ENCODE data around the gene ST7. TPM values are rescaled to one million over a fixed set of nuclear protein-coding genes. Genes with fewer than 3 reads are reported as not detected.

ST7 gene
- total and polyA plus RNA-seq, 2 of the 13 experiments (the other 11 are each of a cell fraction or from before 2014, with no cell fraction given) = 17.3 to 23.5 TPM

DNA sequence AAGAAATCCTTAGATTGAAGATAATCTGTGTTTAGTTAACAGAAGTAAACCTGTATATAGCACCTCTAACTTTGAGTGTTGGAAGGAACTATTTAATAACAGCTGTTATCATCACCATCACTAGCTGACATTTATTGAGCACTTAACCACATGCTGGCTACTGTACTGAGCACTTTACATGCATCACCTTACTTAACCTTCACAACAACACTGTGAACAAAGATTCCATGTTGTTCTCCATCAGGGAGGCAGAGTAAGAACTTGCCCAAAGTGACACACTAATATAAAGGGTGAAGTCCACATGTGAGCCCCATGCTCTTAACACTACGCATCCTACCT is 182.2 kb downstream of the ST7 start (continued):
- TF ChIP-seq, protein P1, sequence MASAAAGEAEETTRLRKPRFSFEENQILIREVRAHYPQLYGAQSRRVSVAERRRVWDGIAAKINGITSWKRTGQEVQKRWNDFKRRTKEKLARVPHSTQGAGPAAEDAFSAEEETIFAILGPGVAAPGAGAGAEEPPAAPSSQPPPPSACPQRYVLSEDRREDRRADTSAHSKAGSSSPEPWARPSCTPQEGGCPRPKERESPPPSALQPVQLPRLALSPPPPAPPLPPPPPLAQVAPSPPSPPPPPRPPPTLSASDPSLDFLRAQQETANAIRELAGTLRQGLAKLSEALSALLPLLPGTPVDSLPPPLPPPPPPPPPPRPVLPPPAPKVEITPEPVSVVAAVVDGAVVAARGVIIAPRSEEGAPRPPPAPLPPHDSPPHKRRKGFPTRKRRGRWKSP (CRISPR knock-in tag; IDR thresholded peaks at IDR 0.05) = no peak
- no peak for TF ChIP-seq ZNF326 (CRISPR knock-in tag; IDR thresholded peaks at IDR 0.05; ENCODE audit: borderline replicate concordance)
- TF ChIP-seq ZNF101 (CRISPR knock-in tag; IDR thresholded peaks at IDR 0.05; ENCODE audit: borderline replicate concordance, low read depth) = no peak
- TF ChIP-seq, protein P2, sequence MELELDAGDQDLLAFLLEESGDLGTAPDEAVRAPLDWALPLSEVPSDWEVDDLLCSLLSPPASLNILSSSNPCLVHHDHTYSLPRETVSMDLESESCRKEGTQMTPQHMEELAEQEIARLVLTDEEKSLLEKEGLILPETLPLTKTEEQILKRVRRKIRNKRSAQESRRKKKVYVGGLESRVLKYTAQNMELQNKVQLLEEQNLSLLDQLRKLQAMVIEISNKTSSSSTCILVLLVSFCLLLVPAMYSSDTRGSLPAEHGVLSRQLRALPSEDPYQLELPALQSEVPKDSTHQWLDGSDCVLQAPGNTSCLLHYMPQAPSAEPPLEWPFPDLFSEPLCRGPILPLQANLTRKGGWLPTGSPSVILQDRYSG (CRISPR knock-in tag; IDR thresholded peaks at IDR 0.05) = no peak
- TF ChIP-seq, protein P3, sequence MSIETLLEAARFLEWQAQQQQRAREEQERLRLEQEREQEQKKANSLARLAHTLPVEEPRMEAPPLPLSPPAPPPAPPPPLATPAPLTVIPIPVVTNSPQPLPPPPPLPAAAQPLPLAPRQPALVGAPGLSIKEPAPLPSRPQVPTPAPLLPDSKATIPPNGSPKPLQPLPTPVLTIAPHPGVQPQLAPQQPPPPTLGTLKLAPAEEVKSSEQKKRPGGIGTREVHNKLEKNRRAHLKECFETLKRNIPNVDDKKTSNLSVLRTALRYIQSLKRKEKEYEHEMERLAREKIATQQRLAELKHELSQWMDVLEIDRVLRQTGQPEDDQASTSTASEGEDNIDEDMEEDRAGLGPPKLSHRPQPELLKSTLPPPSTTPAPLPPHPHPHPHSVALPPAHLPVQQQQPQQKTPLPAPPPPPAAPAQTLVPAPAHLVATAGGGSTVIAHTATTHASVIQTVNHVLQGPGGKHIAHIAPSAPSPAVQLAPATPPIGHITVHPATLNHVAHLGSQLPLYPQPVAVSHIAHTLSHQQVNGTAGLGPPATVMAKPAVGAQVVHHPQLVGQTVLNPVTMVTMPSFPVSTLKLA (IDR thresholded peaks at IDR 0.05) = no peak
- TF ChIP-seq, protein P4, sequence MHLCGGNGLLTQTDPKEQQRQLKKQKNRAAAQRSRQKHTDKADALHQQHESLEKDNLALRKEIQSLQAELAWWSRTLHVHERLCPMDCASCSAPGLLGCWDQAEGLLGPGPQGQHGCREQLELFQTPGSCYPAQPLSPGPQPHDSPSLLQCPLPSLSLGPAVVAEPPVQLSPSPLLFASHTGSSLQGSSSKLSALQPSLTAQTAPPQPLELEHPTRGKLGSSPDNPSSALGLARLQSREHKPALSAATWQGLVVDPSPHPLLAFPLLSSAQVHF (CRISPR knock-in tag; IDR thresholded peaks at IDR 0.05) = no peak

DNA sequence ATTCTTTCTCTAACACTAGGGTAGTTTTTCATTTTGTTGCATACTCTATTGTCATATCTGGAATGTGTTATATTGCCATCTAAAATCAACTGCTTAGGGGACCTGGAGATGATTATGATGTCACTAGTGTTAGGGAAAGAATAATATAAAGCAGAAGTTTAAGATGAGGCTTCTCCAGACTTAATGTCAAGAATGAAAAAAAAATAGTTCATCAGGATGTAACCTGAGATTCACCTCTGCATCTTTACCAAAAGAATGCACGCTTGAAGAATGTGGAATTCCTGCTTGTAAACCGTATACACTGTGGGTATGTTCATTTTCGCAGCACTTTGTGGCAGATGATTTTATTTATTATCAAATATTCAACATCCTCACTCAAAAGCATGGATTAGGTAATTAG is 184.6 kb downstream of the ST7 start:
- BruUV-seq (replicated peaks) = no TSS peak
- intact Hi-C loops (cut with micrococcal nuclease; ENCODE audit: unreplicated experiment) (no loop called here), in situ Hi-C loops (cut with HindIII; ENCODE audit: extremely low pct_ligation_motif_present, low pct_unique_long_range_greater_than_20kb) (no loop called here)
- Histone ChIP-seq H3K27ac (ENCODE audit: extremely low read length, insufficient read depth, low read length) (no peak overlapping the region), H2AFZ (ENCODE audit: low read length) (no peak overlapping the region), H4K20me1 (ENCODE audit: insufficient read depth, low read length) (no peaks in the 10 kb centered on the region), H3K79me2 (ENCODE audit: insufficient read depth, low read length) (no peaks in the 10 kb centered on the region), H3K4me3 (replicated peaks in 1 of 3; ENCODE audit: insufficient read depth in 1 of 3, low read depth in 2 of 3, low read length in 3 of 3) (no peak overlapping the region), H3K4me1 (ENCODE audit: insufficient read depth, low read length) (peaks cover 3% of the 10 kb centered on the region), H3K4me2 (ENCODE audit: low read depth, low read length) (no peak overlapping the region), H3K9me3 (ENCODE audit: low read length) (no peaks in the 10 kb centered on the region), H3K36me3 (replicated peaks in 1 of 2; ENCODE audit: control insufficient read depth in 1 of 2, insufficient read depth in 2 of 2, low read length in 2 of 2) (peaks cover 5 to 17% of the 10 kb centered on the region in 2 experiments; a peak in 4 of 5 replicates), H3K27me3 (ENCODE audit: control insufficient read depth in 1 of 2, insufficient read depth in 2 of 2, low read length in 2 of 2) (no peaks in the 10 kb centered on the region), H3K9ac (ENCODE audit: insufficient read depth, low read depth, low read length) (no peak overlapping the region)
- no peak for FAIRE-seq
- CTCF ChIA-PET (ENCODE audit: low intra/inter-chr PET ratio, low total read pairs) = no interaction called here
- WGBS (ENCODE audit: low lambda C conversion rate) = 95% methylated on average over 3 of the region's 3 CpGs
- no peak for ATAC-seq
- no peak for TF ChIP-seq SALL1 (CRISPR knock-in tag; IDR thresholded peaks at IDR 0.05)
- TF ChIP-seq, protein P5, sequence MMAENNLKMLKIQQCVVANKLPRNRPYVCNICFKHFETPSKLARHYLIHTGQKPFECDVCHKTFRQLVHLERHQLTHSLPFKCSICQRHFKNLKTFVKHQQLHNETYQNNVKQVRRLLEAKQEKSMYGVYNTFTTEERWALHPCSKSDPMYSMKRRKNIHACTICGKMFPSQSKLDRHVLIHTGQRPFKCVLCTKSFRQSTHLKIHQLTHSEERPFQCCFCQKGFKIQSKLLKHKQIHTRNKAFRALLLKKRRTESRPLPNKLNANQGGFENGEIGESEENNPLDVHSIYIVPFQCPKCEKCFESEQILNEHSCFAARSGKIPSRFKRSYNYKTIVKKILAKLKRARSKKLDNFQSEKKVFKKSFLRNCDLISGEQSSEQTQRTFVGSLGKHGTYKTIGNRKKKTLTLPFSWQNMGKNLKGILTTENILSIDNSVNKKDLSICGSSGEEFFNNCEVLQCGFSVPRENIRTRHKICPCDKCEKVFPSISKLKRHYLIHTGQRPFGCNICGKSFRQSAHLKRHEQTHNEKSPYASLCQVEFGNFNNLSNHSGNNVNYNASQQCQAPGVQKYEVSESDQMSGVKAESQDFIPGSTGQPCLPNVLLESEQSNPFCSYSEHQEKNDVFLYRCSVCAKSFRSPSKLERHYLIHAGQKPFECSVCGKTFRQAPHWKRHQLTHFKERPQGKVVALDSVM (CRISPR knock-in tag; IDR thresholded peaks at IDR 0.05) = no peak
- no peak for TF ChIP-seq MAFK (conservative IDR thresholded peaks at IDR 0.05 in 1 of 2, IDR thresholded peaks at IDR 0.05 in 1 of 2; ENCODE audit: low read length in 2 of 2)
- TF ChIP-seq PHF21A (CRISPR knock-in tag; IDR thresholded peaks at IDR 0.05) = no peak
- TF ChIP-seq, protein P6, sequence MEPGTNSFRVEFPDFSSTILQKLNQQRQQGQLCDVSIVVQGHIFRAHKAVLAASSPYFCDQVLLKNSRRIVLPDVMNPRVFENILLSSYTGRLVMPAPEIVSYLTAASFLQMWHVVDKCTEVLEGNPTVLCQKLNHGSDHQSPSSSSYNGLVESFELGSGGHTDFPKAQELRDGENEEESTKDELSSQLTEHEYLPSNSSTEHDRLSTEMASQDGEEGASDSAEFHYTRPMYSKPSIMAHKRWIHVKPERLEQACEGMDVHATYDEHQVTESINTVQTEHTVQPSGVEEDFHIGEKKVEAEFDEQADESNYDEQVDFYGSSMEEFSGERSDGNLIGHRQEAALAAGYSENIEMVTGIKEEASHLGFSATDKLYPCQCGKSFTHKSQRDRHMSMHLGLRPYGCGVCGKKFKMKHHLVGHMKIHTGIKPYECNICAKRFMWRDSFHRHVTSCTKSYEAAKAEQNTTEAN (CRISPR knock-in tag; conservative IDR thresholded peaks at IDR 0.05) = no peak
- no peak for TF ChIP-seq ZFP62 (CRISPR knock-in tag; IDR thresholded peaks at IDR 0.05)
- no peak for DNase-seq (ENCODE audit: low spot score)
- POLR2A ChIA-PET = no interaction called here
